NCI-H1105 (cell line): ENCODE results near the gene TP53TG5.

Experiments
- DNase-seq: peaks from one replicate; lab custom pipeline; 2025; lab: John Stamatoyannopoulos, UW

TP53TG5 gene

DNA sequence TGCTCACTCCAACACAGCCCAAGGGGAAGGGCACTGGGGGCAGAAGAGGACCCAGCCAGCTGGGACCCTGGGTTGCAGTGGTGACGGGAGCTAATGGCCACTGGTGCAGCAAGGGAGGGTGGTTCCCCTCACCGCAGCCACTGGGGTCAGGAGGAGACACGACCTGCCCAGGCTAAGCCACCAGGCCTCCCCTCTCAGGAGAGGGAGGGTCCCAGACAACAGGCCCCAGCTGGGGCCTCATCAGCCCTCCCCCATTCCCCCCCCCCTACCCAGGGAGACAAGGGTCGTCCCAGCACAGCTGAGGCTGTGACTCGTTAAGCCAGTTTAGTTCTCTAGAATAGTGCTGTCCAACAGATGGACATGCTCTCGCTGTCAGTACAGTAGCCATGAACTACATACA is 52.8 kb downstream of the TP53TG5 start:
- DNase-seq, result no peak

- no peak for DNase-seq
Measured at GRCh38 chr20:45323731-45324130, 54.4 kb downstream of the TP53TG5 start.

DNA sequence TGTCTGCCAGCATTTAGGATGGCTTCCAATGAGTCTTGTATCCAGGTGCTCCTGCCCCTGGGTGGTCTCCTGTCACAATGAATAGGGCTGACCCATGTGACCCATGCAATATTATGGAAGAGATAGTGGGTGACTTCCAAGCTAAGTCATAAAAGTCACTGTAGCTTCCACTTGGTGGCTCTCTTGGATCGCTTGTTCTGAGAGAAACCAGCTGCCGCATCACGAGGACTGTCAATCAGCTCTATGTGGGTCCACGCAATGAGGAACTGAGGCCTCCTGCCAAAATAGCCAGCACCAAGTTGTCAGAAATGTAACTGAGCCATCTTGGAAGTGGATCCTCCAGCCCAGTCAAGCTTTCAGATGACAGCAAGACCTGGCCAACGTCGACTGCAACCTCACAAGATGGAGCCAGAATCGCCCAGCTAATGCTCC is 55.2 kb downstream of the TP53TG5 start:
- no peak for DNase-seq
